SW 1271 (cell line): ENCODE measurements around the gene NME7.
"Not testable (repeated sequence)": the region's sequence is repeated elsewhere in the genome, so short reads cannot be mapped to it uniquely, and the experiment has no call there.

Source experiments
- DNase-seq, 2 experiments: peaks; one replicate each; lab custom pipeline; 2025; lab: John Stamatoyannopoulos, UW

The NME7 gene

GRCh38 chr1:169126335-169126734, 241.3 kb downstream of the NME7 start:
- DNase-seq: no peak

GRCh38 chr1:169125597-169125996, 242.0 kb downstream of the NME7 start:
- not testable (repeated sequence) for DNase-seq

- DNase-seq: no peak
Measured at GRCh38 chr1:169124459-169124858, 243.1 kb downstream of the NME7 start.

GRCh38 chr1:169122976-169123375, 244.6 kb downstream of the NME7 start:
- DNase-seq: no peak

- no peak for DNase-seq
Measured at GRCh38 chr1:169121146-169121923, 246.3 kb downstream of the NME7 start.

- no peak for DNase-seq
Measured at GRCh38 chr1:169120066-169120465, 247.5 kb downstream of the NME7 start.

- peak in 1 of 2 experiments; percentile 18 for DNase-seq
Measured at GRCh38 chr1:169119405-169119804, 248.2 kb downstream of the NME7 start.

GRCh38 chr1:169118227-169118626, 249.4 kb downstream of the NME7 start:
- DNase-seq: no peak

GRCh38 chr1:169117599-169117998, 250.0 kb downstream of the NME7 start:
- DNase-seq: no peak

- no peak for DNase-seq
Measured at GRCh38 chr1:169117014-169117413, 250.6 kb downstream of the NME7 start.

- no peak for DNase-seq
Measured at GRCh38 chr1:169115891-169116585, 251.6 kb downstream of the NME7 start.

GRCh38 chr1:169113613-169114119, 253.9 kb downstream of the NME7 start:
- peak; percentile 53 to 83 for DNase-seq

- no peak for DNase-seq
Measured at GRCh38 chr1:169112241-169112640, 255.4 kb downstream of the NME7 start.

GRCh38 chr1:169111472-169111871, 256.1 kb downstream of the NME7 start:
- no peak for DNase-seq

- no peak for DNase-seq
Measured at GRCh38 chr1:169110689-169111447, 256.7 kb downstream of the NME7 start.

- DNase-seq: no peak
Measured at GRCh38 chr1:169110236-169110635, 257.4 kb downstream of the NME7 start.

- DNase-seq: peak; percentile 71 to 84
Measured at GRCh38 chr1:169109561-169110134, 257.9 kb downstream of the NME7 start.

GRCh38 chr1:169108863-169109560, 258.6 kb downstream of the NME7 start:
- peak in 1 of 2 experiments; percentile 36 for DNase-seq

- no peak for DNase-seq
Measured at GRCh38 chr1:169108223-169108622, 259.4 kb downstream of the NME7 start.

- peak in 1 of 2 experiments; percentile 14 for DNase-seq
Measured at GRCh38 chr1:169107603-169108208, 259.9 kb downstream of the NME7 start.
